Measurements from ENCODE around the gene OXTR.

OXTR gene

GRCh38 chr3:8712045-8712907 is 57.1 kb downstream of the OXTR start:
- DNase-seq (ENCODE audit: low spot score): no peak

GRCh38 chr3:8709801-8710507 is 59.5 kb downstream of the OXTR start:
- no peak for DNase-seq (ENCODE audit: low spot score)

- no peak for DNase-seq (ENCODE audit: low spot score)
These were observed 60.1 kb downstream of the OXTR start for GRCh38 chr3:8709287-8709686.

GRCh38 chr3:8705575-8705974 is 63.8 kb downstream of the OXTR start:
- DNase-seq (ENCODE audit: low spot score): no peak

- DNase-seq (ENCODE audit: low spot score): no peak
These were observed 66.9 kb downstream of the OXTR start for GRCh38 chr3:8702560-8702959.

Data from SK-N-DZ (cell line).